Mesenchymal stem cell (in vitro differentiated cells and primary cell): ENCODE data around the gene AFAP1.

Experiments used
- DNase-seq: peaks from one replicate; pipeline ENCODE4 v3.0.0-alpha.2; 2013
- H2AFZ ChIP-seq: one replicate; pipeline ENCODE4 v1.6.1; 2013; ENCODE audit warnings: low read depth, mild to moderate bottlenecking, control low read depth, inconsistent platforms, low read length, moderate library complexity
- H2AK5ac ChIP-seq: 2 replicates; pipeline ENCODE4 v1.6.1; 2013; ENCODE audit warnings: low read length, moderate library complexity, mild to moderate bottlenecking, inconsistent platforms; ENCODE audit not compliant: severe bottlenecking
- H2BK120ac ChIP-seq: one replicate; pipeline ENCODE4 v1.6.1; 2013; ENCODE audit warnings: low read depth, mild to moderate bottlenecking, inconsistent platforms, low read length, moderate library complexity
- H2BK12ac ChIP-seq, 2 experiments: one replicate each; pipeline ENCODE4 v1.6.1; 2013; ENCODE audit warnings: inconsistent platforms in 2 of 2, low read length in 2 of 2, mild to moderate bottlenecking in 2 of 2, moderate library complexity in 2 of 2, control low read depth in 1 of 2
- H2BK15ac ChIP-seq: one replicate; pipeline ENCODE4 v1.6.1; 2013; ENCODE audit warnings: mild to moderate bottlenecking, low read depth, inconsistent platforms; ENCODE audit not compliant: poor library complexity, severe bottlenecking
- H2BK5ac ChIP-seq: 2 replicates; pipeline ENCODE4 v1.6.1; 2013; ENCODE audit warnings: low read depth, mild to moderate bottlenecking, low read length, control low read depth, inconsistent platforms; ENCODE audit not compliant: poor library complexity, severe bottlenecking
- H3K14ac ChIP-seq, 2 experiments: one replicate each; pipeline ENCODE4 v1.6.1; 2013; ENCODE audit warnings: inconsistent platforms in 2 of 2, low read length in 2 of 2, control low read depth in 1 of 2, mild to moderate bottlenecking in 1 of 2, moderate library complexity in 1 of 2
- H3K18ac ChIP-seq, 2 experiments: one replicate each; pipeline ENCODE4 v1.6.1; 2013; ENCODE audit warnings: inconsistent platforms in 2 of 2, low read length in 2 of 2, control low read depth in 1 of 2, low read depth in 1 of 2, mild to moderate bottlenecking in 1 of 2
- H3K23ac ChIP-seq, 2 experiments: one replicate each; pipeline ENCODE4 v1.6.1; 2013; ENCODE audit warnings: inconsistent platforms in 2 of 2, low read length in 2 of 2, mild to moderate bottlenecking in 2 of 2, moderate library complexity in 2 of 2, control low read depth in 1 of 2
- H3K27ac ChIP-seq: 2 replicates; pipeline ENCODE4 v1.5.1; 2013; ENCODE audit warnings: mild to moderate bottlenecking, moderate library complexity, low read length, control low read depth, inconsistent platforms; ENCODE audit not compliant: poor library complexity, severe bottlenecking
- H3K27me3 ChIP-seq, 2 experiments: 2 replicates each; pipeline versions ENCODE4 v1.6.1 to v1.7.0; 2013; ENCODE audit warnings: low read length in 2 of 2, mild to moderate bottlenecking in 2 of 2, moderate library complexity in 2 of 2, control low read depth in 1 of 2, inconsistent platforms in 1 of 2; ENCODE audit not compliant: control insufficient read depth in 1 of 2, insufficient read depth in 1 of 2
- H3K36me3 ChIP-seq, 2 experiments: 2 replicates each; pipeline versions ENCODE4 v1.6.1 to v1.7.0; 2013; ENCODE audit warnings: low read length in 2 of 2, control low read depth in 1 of 2, inconsistent platforms in 1 of 2, low read depth in 1 of 2, mild to moderate bottlenecking in 1 of 2; ENCODE audit not compliant: insufficient read depth in 2 of 2, control insufficient read depth in 1 of 2
- H3K4ac ChIP-seq, 2 experiments: one replicate each; pipeline ENCODE4 v1.6.1; 2013; ENCODE audit warnings: inconsistent platforms in 2 of 2, low read length in 2 of 2, mild to moderate bottlenecking in 2 of 2, moderate library complexity in 2 of 2, control low read depth in 1 of 2, low read depth in 1 of 2
- H3K4me1 ChIP-seq: 2 replicates; pipeline ENCODE4 v1.6.1; 2013; ENCODE audit warnings: low read depth, low read length, control low read depth; ENCODE audit not compliant: control insufficient read depth, insufficient read depth
- H3K4me2 ChIP-seq: 2 replicates; pipeline ENCODE4 v1.6.1; 2013; ENCODE audit warnings: low read length, mild to moderate bottlenecking, inconsistent platforms; ENCODE audit not compliant: poor library complexity, severe bottlenecking
- H3K4me3 ChIP-seq, 2 experiments: 2 replicates each; pipeline versions ENCODE4 v1.5.1 to v1.7.0; 2013; ENCODE audit warnings: low read length in 2 of 2, mild to moderate bottlenecking in 2 of 2, control low read depth in 1 of 2, low read depth in 1 of 2; ENCODE audit not compliant: insufficient read depth in 1 of 2
- H3K79me1 ChIP-seq: replicated peaks from 2 replicates; pipeline ENCODE4 v1.6.1; 2013; ENCODE audit warnings: mild to moderate bottlenecking, control low read depth, low read length, inconsistent platforms; ENCODE audit not compliant: poor library complexity, severe bottlenecking
- H3K9ac ChIP-seq: 2 replicates; pipeline ENCODE4 v1.7.0; 2013; ENCODE audit warnings: mild to moderate bottlenecking, low read length, moderate library complexity
- H3K9me3 ChIP-seq: 2 replicates; pipeline ENCODE4 v1.7.0; 2013; ENCODE audit warnings: mild to moderate bottlenecking, low read length; ENCODE audit not compliant: control insufficient read depth
- H4K8ac ChIP-seq: one replicate; pipeline ENCODE4 v1.6.1; 2013; ENCODE audit warnings: inconsistent platforms, mild to moderate bottlenecking, low read length, moderate library complexity
- H4K91ac ChIP-seq: one replicate; pipeline ENCODE4 v1.6.1; 2013; ENCODE audit warnings: mild to moderate bottlenecking, low read length, inconsistent platforms
- WGBS: methylation state at CpG from one replicate; pipeline ENCODE4 v1.1.7; 2013; ENCODE audit warnings: mixed read lengths; 5-methylcytosine and 5-hydroxymethylcytosine counted together

AFAP1 gene

GRCh38 chr4:7978489-7978888, 38.8 kb upstream of the AFAP1 start:
- Histone ChIP-seq H2BK120ac (no peak overlapping the region), H3K27ac (no peak overlapping the region), H3K27me3 (peaks cover 0 to 2% of the 10 kb centered on the region in 2 experiments), H2BK15ac (peak overlapping the region; percentile 30), H3K4me3 (no peak overlapping the region), H3K79me1 (no peaks in the 10 kb centered on the region), H2BK5ac (no peak overlapping the region), H4K91ac (no peak overlapping the region), H3K18ac (no peak overlapping the region), H3K4me2 (no peak overlapping the region), H2BK12ac (peak overlapping the region; percentile 45 to 61), H4K8ac (no peak overlapping the region), H3K4me1 (peaks cover 13% of the 10 kb centered on the region), H3K23ac (no peak overlapping the region), H3K14ac (peak overlapping the region in 1 of 2 experiments; percentile 9), H3K36me3 (no peaks in the 10 kb centered on the region), H3K4ac (no peak overlapping the region), H3K9me3 (no peaks in the 10 kb centered on the region), H2AFZ (no peak overlapping the region), H3K9ac (no peak overlapping the region), H2AK5ac (peak overlapping the region; percentile 8)
- WGBS = 88% methylated on average over 5 of the region's 5 CpGs
- DNase-seq = no peak

DNA sequence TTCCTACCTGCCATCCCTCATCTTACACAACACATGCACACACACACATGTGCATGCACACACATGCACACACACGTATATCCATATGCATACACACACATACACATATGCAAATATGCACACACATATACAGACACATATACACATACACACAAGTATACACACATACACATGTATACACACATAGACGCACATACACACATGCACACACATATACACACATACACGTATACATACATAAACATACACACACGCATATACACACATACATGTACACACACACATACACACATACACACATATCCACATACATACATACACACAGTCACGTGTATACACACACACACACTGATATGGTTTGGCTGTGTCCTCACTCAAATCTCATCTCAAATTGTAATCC, 37.0 kb upstream of the AFAP1 start:
- Histone ChIP-seq H4K91ac (no peak overlapping the region), H2BK15ac (no peak overlapping the region), H3K36me3 (no peaks in the 10 kb centered on the region), H2BK120ac (no peak overlapping the region), H3K9me3 (no peaks in the 10 kb centered on the region), H3K4me1 (peaks cover 28% of the 10 kb centered on the region), H3K4me3 (no peak overlapping the region), H3K27me3 (no peaks in the 10 kb centered on the region), H3K27ac (no peak overlapping the region), H2BK5ac (no peak overlapping the region), H3K18ac (no peak overlapping the region), H3K9ac (no peak overlapping the region), H2BK12ac (no peak overlapping the region), H3K79me1 (peaks cover 4% of the 10 kb centered on the region), H3K23ac (no peak overlapping the region), H3K14ac (no peak overlapping the region), H4K8ac (no peak overlapping the region), H2AFZ (no peak overlapping the region), H2AK5ac (no peak overlapping the region), H3K4ac (no peak overlapping the region), H3K4me2 (no peak overlapping the region)
- WGBS = 95% methylated on average over 5 of the region's 5 CpGs
- no peak for DNase-seq

GRCh38 chr4:7976025-7976424, 36.4 kb upstream of the AFAP1 start:
- Histone ChIP-seq H3K4me1 (peaks cover 34% of the 10 kb centered on the region), H3K4ac (no peak overlapping the region), H3K14ac (no peak overlapping the region), H2BK12ac (no peak overlapping the region), H3K9me3 (no peaks in the 10 kb centered on the region), H3K23ac (no peak overlapping the region), H2BK5ac (no peak overlapping the region), H3K27me3 (no peaks in the 10 kb centered on the region), H3K36me3 (no peaks in the 10 kb centered on the region), H2AK5ac (no peak overlapping the region), H2BK120ac (no peak overlapping the region), H4K91ac (no peak overlapping the region), H3K4me2 (no peak overlapping the region), H4K8ac (no peak overlapping the region), H3K9ac (no peak overlapping the region), H3K79me1 (peaks cover 5% of the 10 kb centered on the region), H3K4me3 (no peak overlapping the region), H2BK15ac (no peak overlapping the region), H3K27ac (no peak overlapping the region), H3K18ac (no peak overlapping the region), H2AFZ (no peak overlapping the region)
- 96% methylated on average over 7 of the region's 7 CpGs for WGBS
- DNase-seq = no peak

DNA sequence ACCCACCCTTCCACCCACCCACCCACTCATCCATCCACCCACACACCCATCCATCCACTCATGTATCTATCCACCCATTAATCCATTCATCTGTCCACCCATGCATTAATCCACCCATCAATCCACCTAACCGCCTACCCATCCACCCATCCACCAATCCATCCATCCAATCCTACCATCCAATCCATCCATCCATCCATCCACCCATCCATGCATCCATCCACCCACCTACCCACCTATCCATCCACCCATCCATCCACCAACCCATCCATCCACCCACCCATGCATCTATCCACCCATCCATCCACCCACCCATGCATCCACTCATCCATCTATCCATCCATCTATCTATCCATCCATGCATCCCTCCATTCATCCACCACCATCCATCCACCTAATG, 34.8 kb upstream of the AFAP1 start:
- H2AFZ ChIP-seq = no peak overlapping the region
- H3K79me1 ChIP-seq = peaks cover 5% of the 10 kb centered on the region
- H3K4ac ChIP-seq = no peak overlapping the region
- no peak overlapping the region for H3K27ac ChIP-seq
- no peak overlapping the region for H4K8ac ChIP-seq
- no peak overlapping the region for H2BK12ac ChIP-seq
- no peak overlapping the region for H4K91ac ChIP-seq
- DNase-seq = no peak
- no peak overlapping the region for H2BK5ac ChIP-seq
- no peaks in the 10 kb centered on the region for H3K36me3 ChIP-seq
- peaks cover 45% of the 10 kb centered on the region for H3K4me1 ChIP-seq
- no peaks in the 10 kb centered on the region for H3K9me3 ChIP-seq
- H3K27me3 ChIP-seq = no peaks in the 10 kb centered on the region
- H3K4me3 ChIP-seq = no peak overlapping the region
- no peak overlapping the region for H2AK5ac ChIP-seq
- 97% methylated on average over 1 of the region's 1 CpG for WGBS
- no peak overlapping the region for H3K14ac ChIP-seq
- no peak overlapping the region for H3K9ac ChIP-seq
- H2BK120ac ChIP-seq = no peak overlapping the region
- H2BK15ac ChIP-seq = no peak overlapping the region
- no peak overlapping the region for H3K23ac ChIP-seq
- H3K4me2 ChIP-seq = no peak overlapping the region
- no peak overlapping the region for H3K18ac ChIP-seq
